ENCODE measurements around the gene MUC16.
"Not testable (repeated sequence)": the region's sequence is repeated elsewhere in the genome, so short reads cannot be mapped to it uniquely, and the experiment has no call there.

Gene MUC16

GRCh38 chr19:9009935-9010651, at the start of gene MUC16:
TSS of gene MUC16 (minus strand) at chr19:9010409.
- ATAC-seq: no peak

- ATAC-seq: no peak
Observed at GRCh38 chr19:9058905-9059667, 48.9 kb upstream of the MUC16 start.

GRCh38 chr19:9057505-9058258, 47.5 kb upstream of the MUC16 start:
- ATAC-seq: no peak

GRCh38 chr19:9056131-9056530, 45.9 kb upstream of the MUC16 start:
- ATAC-seq: not testable (repeated sequence)

GRCh38 chr19:9054765-9055164, 44.6 kb upstream of the MUC16 start:
- no peak for ATAC-seq

GRCh38 chr19:9054207-9054606, 44.0 kb upstream of the MUC16 start:
- ATAC-seq: no peak

- ATAC-seq: not testable (repeated sequence)
Observed at GRCh38 chr19:9053674-9054073, 43.5 kb upstream of the MUC16 start.

GRCh38 chr19:9052894-9053293, 42.7 kb upstream of the MUC16 start:
- ATAC-seq: no peak

- ATAC-seq: no peak
Observed at GRCh38 chr19:9046694-9047093, 36.5 kb upstream of the MUC16 start.

GRCh38 chr19:9044449-9044848, 34.2 kb upstream of the MUC16 start:
- no peak for ATAC-seq

- no peak for ATAC-seq
Observed at GRCh38 chr19:9043524-9043923, 33.3 kb upstream of the MUC16 start.

GRCh38 chr19:9041023-9041422, 30.8 kb upstream of the MUC16 start:
- ATAC-seq: no peak

GRCh38 chr19:9040131-9040530, 29.9 kb upstream of the MUC16 start:
- ATAC-seq: no peak

- no peak for ATAC-seq
Observed at GRCh38 chr19:9039728-9040127, 29.5 kb upstream of the MUC16 start.

GRCh38 chr19:9037400-9038062, 27.3 kb upstream of the MUC16 start:
- ATAC-seq: no peak

- ATAC-seq: no peak
Observed at GRCh38 chr19:9032136-9032631, 22.0 kb upstream of the MUC16 start.

- no peak for ATAC-seq
Observed at GRCh38 chr19:9018163-9018875, 8.1 kb upstream of the MUC16 start.

GRCh38 chr19:9014803-9015202, 4.6 kb upstream of the MUC16 start:
- ATAC-seq: no peak

GRCh38 chr19:9013988-9014387, 3.8 kb upstream of the MUC16 start:
- no peak for ATAC-seq

- ATAC-seq: no peak
Observed at GRCh38 chr19:9011875-9012274, 1.7 kb upstream of the MUC16 start.

GRCh38 chr19:9010693-9011092, 484 bp upstream of the MUC16 start:
- ATAC-seq: no peak

- no peak for ATAC-seq
Observed at GRCh38 chr19:9009431-9009830, 778 bp downstream of the MUC16 start.

All from activated CD4-positive, CD25-positive, alpha-beta regulatory T cell treated with anti-CD3 and anti-CD28 coated beads, Interleukin-2, amount 50 U/mL, for 24 hours (primary cell).